ENCODE data around the gene RSBN1.

The RSBN1 gene

DNA sequence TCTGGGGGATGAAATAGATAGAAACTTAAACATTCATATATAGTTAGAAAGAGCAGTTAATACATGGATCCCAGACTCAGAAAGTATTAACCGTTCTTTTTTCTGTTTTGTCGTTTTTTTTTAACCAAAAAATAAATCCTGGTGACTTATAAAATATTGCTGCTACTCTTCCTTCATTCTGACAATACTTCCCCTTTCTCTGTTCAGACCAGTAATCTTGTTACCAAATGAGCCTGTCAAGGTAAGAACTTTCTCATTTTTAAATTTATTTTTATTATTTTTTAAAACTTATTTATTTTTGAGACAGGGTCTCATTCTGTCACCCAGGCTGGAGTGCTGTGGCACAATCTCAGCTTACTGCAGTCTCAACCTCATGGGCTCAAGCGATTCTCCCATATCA lies 45.5 kb upstream of the RSBN1 start:
- H2AFZ ChIP-seq (ENCODE audit: low read depth, low read length, severe bottlenecking) = no peak overlapping the region
- H3K27ac ChIP-seq (ENCODE audit: low read depth, low read length) = peak overlapping the region; percentile 69
- H3K9ac ChIP-seq (ENCODE audit: low read length) = 0 out of 2 replicates have a peak overlapping the region, but pooled peaks have one; percentile 7
- no peaks in the 10 kb centered on the region for H3K9me2 ChIP-seq (replicated peaks; ENCODE audit: insufficient read depth, low read length)
- H3K27me3 ChIP-seq (ENCODE audit: low read length) = no peaks in the 10 kb centered on the region
- H3K36me3 ChIP-seq (ENCODE audit: low read length) = peaks cover 24% of the 10 kb centered on the region
- peaks cover 13% of the 10 kb centered on the region for H3K79me2 ChIP-seq (ENCODE audit: insufficient read depth, low read length)
- H3F3A ChIP-seq (ENCODE audit: insufficient read depth) = peaks cover 26% of the 10 kb centered on the region
- no peaks in the 10 kb centered on the region for H3K9me3 ChIP-seq (ENCODE audit: insufficient read depth, low read length)
- H4K20me1 ChIP-seq (ENCODE audit: low read depth, low read length) = no peaks in the 10 kb centered on the region
- H3K4me2 ChIP-seq (ENCODE audit: low read depth, low read length, poor library complexity, severe bottlenecking) = peak overlapping the region; percentile 40
- no peak overlapping the region for H3K4me3 ChIP-seq (ENCODE audit: insufficient read depth, low read length, poor library complexity, severe bottlenecking)
- TF ChIP-seq, protein P1, sequence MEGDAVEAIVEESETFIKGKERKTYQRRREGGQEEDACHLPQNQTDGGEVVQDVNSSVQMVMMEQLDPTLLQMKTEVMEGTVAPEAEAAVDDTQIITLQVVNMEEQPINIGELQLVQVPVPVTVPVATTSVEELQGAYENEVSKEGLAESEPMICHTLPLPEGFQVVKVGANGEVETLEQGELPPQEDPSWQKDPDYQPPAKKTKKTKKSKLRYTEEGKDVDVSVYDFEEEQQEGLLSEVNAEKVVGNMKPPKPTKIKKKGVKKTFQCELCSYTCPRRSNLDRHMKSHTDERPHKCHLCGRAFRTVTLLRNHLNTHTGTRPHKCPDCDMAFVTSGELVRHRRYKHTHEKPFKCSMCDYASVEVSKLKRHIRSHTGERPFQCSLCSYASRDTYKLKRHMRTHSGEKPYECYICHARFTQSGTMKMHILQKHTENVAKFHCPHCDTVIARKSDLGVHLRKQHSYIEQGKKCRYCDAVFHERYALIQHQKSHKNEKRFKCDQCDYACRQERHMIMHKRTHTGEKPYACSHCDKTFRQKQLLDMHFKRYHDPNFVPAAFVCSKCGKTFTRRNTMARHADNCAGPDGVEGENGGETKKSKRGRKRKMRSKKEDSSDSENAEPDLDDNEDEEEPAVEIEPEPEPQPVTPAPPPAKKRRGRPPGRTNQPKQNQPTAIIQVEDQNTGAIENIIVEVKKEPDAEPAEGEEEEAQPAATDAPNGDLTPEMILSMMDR (IDR thresholded peaks at IDR 0.05; ENCODE audit: insufficient read depth, low read length, poor library complexity, severe bottlenecking) = no peak
- TF ChIP-seq EZH2phosphoT487 (conservative IDR thresholded peaks at IDR 0.05; ENCODE audit: low read length) = no peak

DNA sequence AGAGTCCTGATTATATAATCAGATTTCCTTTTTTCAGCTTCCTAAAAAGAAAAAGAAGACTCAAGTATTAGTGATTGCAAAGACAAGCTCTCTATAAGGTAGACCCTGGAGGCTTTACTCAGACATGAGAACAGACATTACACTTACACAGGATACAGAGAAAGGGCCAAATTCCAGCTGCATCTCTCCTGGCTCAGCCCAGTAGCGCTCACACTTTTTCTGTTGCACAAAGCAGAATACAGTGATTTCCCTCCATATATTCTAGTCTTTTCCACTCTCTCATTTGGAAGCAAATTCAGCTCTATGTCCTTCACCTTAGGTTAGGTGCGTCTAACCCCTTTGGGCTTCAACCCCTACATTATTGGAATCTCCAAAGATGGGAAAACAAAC lies 44.1 kb upstream of the RSBN1 start:
- Histone ChIP-seq H3K27me3 (ENCODE audit: low read length) (no peaks in the 10 kb centered on the region), H4K20me1 (ENCODE audit: low read depth, low read length) (no peaks in the 10 kb centered on the region), H3K9ac (ENCODE audit: low read length) (no peak overlapping the region), H3F3A (ENCODE audit: insufficient read depth) (peaks cover 26% of the 10 kb centered on the region), H2AFZ (ENCODE audit: low read depth, low read length, severe bottlenecking) (no peak overlapping the region), H3K4me3 (ENCODE audit: insufficient read depth, low read length, poor library complexity, severe bottlenecking) (no peak overlapping the region), H3K36me3 (ENCODE audit: low read length) (peaks cover 27% of the 10 kb centered on the region), H3K27ac (ENCODE audit: low read depth, low read length) (no peak overlapping the region), H3K79me2 (ENCODE audit: insufficient read depth, low read length) (peaks cover 7% of the 10 kb centered on the region), H3K9me3 (ENCODE audit: insufficient read depth, low read length) (no peaks in the 10 kb centered on the region), H3K4me2 (ENCODE audit: low read depth, low read length, poor library complexity, severe bottlenecking) (no peak overlapping the region), H3K9me2 (replicated peaks; ENCODE audit: insufficient read depth, low read length) (no peaks in the 10 kb centered on the region)
- TF ChIP-seq, protein P1 (IDR thresholded peaks at IDR 0.05; ENCODE audit: insufficient read depth, low read length, poor library complexity, severe bottlenecking) = no peak
- no peak for TF ChIP-seq EZH2phosphoT487 (conservative IDR thresholded peaks at IDR 0.05; ENCODE audit: low read length)

DNA sequence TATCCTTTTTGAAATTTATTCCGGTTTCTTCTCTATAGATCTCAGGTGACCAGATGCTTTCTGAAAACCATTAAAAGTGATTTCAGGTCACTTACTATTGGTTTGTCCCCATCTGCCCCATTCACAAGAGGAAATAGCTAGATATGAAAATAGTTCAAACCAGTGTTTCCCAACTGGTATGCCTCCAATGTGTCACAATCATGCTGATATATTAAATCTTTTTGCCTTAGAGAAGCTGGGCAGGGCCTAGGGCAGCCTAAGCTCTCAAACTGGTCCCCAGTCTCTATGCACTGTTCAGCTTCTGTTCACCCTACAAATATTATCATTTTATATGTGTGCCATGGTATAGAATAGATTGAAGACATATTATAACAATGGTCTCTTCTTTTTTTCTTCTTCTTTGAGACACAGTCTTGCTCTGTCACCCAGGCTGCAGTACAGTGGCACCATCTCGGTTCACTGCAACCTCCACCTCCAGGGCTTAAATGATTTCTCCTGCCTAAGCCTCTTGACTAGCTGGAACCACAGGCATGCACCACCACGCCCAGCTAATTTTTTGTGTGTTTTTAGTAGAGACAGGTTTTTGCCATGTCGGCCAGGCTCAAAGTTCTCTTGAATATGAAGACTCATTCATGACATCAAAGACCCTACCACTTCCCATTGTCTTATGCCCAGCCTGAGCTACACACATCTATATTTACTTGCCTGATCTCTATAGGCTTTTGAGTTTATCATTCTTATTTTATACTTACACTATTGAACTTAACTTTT lies 43.5 kb upstream of the RSBN1 start:
- no peak overlapping the region for H3K9ac ChIP-seq (ENCODE audit: low read length)
- no peak overlapping the region for H2AFZ ChIP-seq (ENCODE audit: low read depth, low read length, severe bottlenecking)
- no peak overlapping the region for H3K27ac ChIP-seq (ENCODE audit: low read depth, low read length)
- H3K36me3 ChIP-seq (ENCODE audit: low read length) = peaks cover 29% of the 10 kb centered on the region
- H3K4me2 ChIP-seq (ENCODE audit: low read depth, low read length, poor library complexity, severe bottlenecking) = no peak overlapping the region
- no peaks in the 10 kb centered on the region for H3K9me3 ChIP-seq (ENCODE audit: insufficient read depth, low read length)
- TF ChIP-seq, protein P1 (IDR thresholded peaks at IDR 0.05; ENCODE audit: insufficient read depth, low read length, poor library complexity, severe bottlenecking) = no peak
- no peak for TF ChIP-seq EZH2phosphoT487 (conservative IDR thresholded peaks at IDR 0.05; ENCODE audit: low read length)
- H4K20me1 ChIP-seq (ENCODE audit: low read depth, low read length) = no peaks in the 10 kb centered on the region
- H3K9me2 ChIP-seq (replicated peaks; ENCODE audit: insufficient read depth, low read length) = no peaks in the 10 kb centered on the region
- peaks cover 7% of the 10 kb centered on the region for H3K79me2 ChIP-seq (ENCODE audit: insufficient read depth, low read length)
- H3K4me3 ChIP-seq (ENCODE audit: insufficient read depth, low read length, poor library complexity, severe bottlenecking) = no peak overlapping the region
- H3K27me3 ChIP-seq (ENCODE audit: low read length) = no peaks in the 10 kb centered on the region
- peaks cover 26% of the 10 kb centered on the region for H3F3A ChIP-seq (ENCODE audit: insufficient read depth)
